K562 (cell line): ENCODE measurements around the gene PAPOLB. TPM values are rescaled to one million over a fixed set of nuclear protein-coding genes. Genes with fewer than 3 reads are reported as not detected.
A peak's percentile ranks its signal among the peaks of the same experiment; 100 is the strongest.

Source experiments
- ATF7 ChIP-seq: fragments of 450-650 bp; IDR thresholded peaks from 2 replicates; pipeline ENCODE4 v1.7.1; 2014; ENCODE audit warnings: mild to moderate bottlenecking, moderate library complexity
- MYC ChIP-seq, 2 experiments: fragments of 250-450 bp in 1 of 2; sonication (Bioruptor Pico) in 1 of 2; IDR thresholded peaks; 2 replicates each; pipeline versions ENCODE4 v1.5.1 to v1.6.1; 2012 to 2021; ENCODE audit warnings: low read depth in 2 of 2, borderline replicate concordance in 1 of 2, improper control_type of control experiment in 1 of 2, low read length in 1 of 2, mild to moderate bottlenecking in 1 of 2, moderate library complexity in 1 of 2
- NR2C1 ChIP-seq, 2 experiments: fragments of 450-650 bp; IDR thresholded peaks; 2 replicates each; pipeline ENCODE4 v1.6.1; 2017; ENCODE audit warnings: mild to moderate bottlenecking in 2 of 2, antibody characterized with exemption in 1 of 2, inconsistent platforms in 1 of 2, missing compliant biosample characterization in 1 of 2, missing genetic modification characterization in 1 of 2
- RB1 ChIP-seq: fragments of 450-650 bp; IDR thresholded peaks from 2 replicates; pipeline ENCODE4 v1.6.1; 2017; ENCODE audit warnings: low read depth, mild to moderate bottlenecking
- SMARCC2 ChIP-seq: fragments of 450-650 bp; IDR thresholded peaks from 2 replicates; pipeline ENCODE4 v1.6.1; 2017; ENCODE audit warnings: antibody characterized with exemption, moderate library complexity, mild to moderate bottlenecking, low read depth
- STAG1 ChIP-seq: sonication (generic); formaldehyde crosslinking; IDR thresholded peaks from 2 replicates; pipeline ENCODE4 v1.5.0; 2020; ENCODE audit warnings: missing genetic modification reagents, borderline replicate concordance
- polyA plus RNA-seq, 8 experiments: library from polyadenylated mRNA; depleted of rRNA in 4 of 8; stranded (reverse) in 5 of 8; unstranded in 3 of 8; fragments of >200 nt; fragmentation: Nextera tagmentation in 2 of 8; fragmentation: Illumina TruSeq in 1 of 8; extraction: Ambion mirVana in 2 of 8; extraction: Trizol in 1 of 8; gene quantifications; 2 replicates each; pipeline versions ENCODE4 v1.2.1 to v1.2.3, GENCODE V29; 2011 to 2014; ENCODE audit warnings: inconsistent platforms in 1 of 8, missing spikeins in 1 of 8
- total RNA-seq, 7 experiments: library from RNA; depleted of rRNA in 6 of 7; stranded (reverse); fragments of >200 nt in 6 of 7; fragmentation: Illumina TruSeq in 2 of 7; extraction: Trizol in 2 of 7; gene quantifications; 2 replicates each; pipeline versions ENCODE4 v1.2.1 to v1.2.3, GENCODE V29; 2011 to 2021; ENCODE audit warnings: low replicate concordance in 1 of 7
- TF ChIP-seq, protein P1 (sequence below): IDR thresholded peaks from 2 replicates; pipeline ENCODE4 v1.6.1; 2016; ENCODE audit warnings: missing genetic modification characterization, missing compliant biosample characterization
- TF ChIP-seq, protein P2 (sequence below), 2 experiments: fragments of 450-650 bp; formaldehyde crosslinking in 1 of 2; IDR thresholded peaks; 2 replicates each; pipeline versions ENCODE4 v1.4.0 to v1.6.1; 2014 to 2020; ENCODE audit warnings: mild to moderate bottlenecking in 2 of 2, borderline replicate concordance in 1 of 2, low read depth in 1 of 2
- TF ChIP-seq, protein P3 (sequence below): sonication (generic); formaldehyde crosslinking; IDR thresholded peaks from 2 replicates; pipeline ENCODE4 v1.8.0; 2022; ENCODE audit warnings: mild to moderate bottlenecking, missing genetic modification reagents
- TF ChIP-seq, protein P4 (sequence below): sonication (generic); formaldehyde crosslinking; IDR thresholded peaks from 2 replicates; pipeline ENCODE4 v1.8.1; 2023; ENCODE audit warnings: mild to moderate bottlenecking, missing genetic modification reagents, moderate library complexity

Gene PAPOLB
- total and polyA plus RNA-seq, 9 of the 15 experiments (the other 6 are each of a cell fraction or from before 2014, with no cell fraction given) = 0.04 to 0.33 (median 0.16) TPM; not detected in 4

DNA sequence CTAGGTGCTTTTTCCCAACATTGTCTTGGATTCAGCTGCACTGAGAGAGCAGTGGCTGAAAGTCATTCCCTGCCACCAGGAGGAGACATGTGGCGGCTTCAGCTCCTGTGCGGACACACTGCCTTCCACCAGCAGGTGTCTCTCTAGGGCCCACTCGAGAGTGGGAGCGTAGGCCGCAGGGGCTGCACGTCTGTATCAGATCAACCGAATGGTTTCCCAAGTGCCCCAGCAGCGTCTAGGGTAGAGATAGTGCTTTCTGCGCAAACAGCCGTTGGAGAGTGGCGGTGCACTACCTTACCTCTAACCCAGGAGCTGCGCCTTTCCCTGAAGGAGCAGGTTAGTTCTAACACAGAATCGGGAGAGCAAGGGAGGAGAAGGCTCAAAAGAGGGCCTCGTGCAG is 31.7 kb downstream of the PAPOLB start (continued):
- TF ChIP-seq, protein P1, sequence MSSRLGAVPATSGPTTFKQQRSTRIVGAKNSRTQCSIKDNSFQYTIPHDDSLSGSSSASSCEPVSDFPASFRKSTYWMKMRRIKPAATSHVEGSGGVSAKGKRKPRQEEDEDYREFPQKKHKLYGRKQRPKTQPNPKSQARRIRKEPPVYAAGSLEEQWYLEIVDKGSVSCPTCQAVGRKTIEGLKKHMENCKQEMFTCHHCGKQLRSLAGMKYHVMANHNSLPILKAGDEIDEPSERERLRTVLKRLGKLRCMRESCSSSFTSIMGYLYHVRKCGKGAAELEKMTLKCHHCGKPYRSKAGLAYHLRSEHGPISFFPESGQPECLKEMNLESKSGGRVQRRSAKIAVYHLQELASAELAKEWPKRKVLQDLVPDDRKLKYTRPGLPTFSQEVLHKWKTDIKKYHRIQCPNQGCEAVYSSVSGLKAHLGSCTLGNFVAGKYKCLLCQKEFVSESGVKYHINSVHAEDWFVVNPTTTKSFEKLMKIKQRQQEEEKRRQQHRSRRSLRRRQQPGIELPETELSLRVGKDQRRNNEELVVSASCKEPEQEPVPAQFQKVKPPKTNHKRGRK (tag) = no peak
- TF ChIP-seq, protein P2, sequence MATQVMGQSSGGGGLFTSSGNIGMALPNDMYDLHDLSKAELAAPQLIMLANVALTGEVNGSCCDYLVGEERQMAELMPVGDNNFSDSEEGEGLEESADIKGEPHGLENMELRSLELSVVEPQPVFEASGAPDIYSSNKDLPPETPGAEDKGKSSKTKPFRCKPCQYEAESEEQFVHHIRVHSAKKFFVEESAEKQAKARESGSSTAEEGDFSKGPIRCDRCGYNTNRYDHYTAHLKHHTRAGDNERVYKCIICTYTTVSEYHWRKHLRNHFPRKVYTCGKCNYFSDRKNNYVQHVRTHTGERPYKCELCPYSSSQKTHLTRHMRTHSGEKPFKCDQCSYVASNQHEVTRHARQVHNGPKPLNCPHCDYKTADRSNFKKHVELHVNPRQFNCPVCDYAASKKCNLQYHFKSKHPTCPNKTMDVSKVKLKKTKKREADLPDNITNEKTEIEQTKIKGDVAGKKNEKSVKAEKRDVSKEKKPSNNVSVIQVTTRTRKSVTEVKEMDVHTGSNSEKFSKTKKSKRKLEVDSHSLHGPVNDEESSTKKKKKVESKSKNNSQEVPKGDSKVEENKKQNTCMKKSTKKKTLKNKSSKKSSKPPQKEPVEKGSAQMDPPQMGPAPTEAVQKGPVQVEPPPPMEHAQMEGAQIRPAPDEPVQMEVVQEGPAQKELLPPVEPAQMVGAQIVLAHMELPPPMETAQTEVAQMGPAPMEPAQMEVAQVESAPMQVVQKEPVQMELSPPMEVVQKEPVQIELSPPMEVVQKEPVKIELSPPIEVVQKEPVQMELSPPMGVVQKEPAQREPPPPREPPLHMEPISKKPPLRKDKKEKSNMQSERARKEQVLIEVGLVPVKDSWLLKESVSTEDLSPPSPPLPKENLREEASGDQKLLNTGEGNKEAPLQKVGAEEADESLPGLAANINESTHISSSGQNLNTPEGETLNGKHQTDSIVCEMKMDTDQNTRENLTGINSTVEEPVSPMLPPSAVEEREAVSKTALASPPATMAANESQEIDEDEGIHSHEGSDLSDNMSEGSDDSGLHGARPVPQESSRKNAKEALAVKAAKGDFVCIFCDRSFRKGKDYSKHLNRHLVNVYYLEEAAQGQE (IDR thresholded peaks at IDR 0.05; ENCODE audit: borderline replicate concordance) = peak; percentile 88
- TF ChIP-seq, protein P2 (CRISPR knock-in tag; IDR thresholded peaks at IDR 0.05; ENCODE audit: low read depth) = no peak
- TF ChIP-seq, protein P3, sequence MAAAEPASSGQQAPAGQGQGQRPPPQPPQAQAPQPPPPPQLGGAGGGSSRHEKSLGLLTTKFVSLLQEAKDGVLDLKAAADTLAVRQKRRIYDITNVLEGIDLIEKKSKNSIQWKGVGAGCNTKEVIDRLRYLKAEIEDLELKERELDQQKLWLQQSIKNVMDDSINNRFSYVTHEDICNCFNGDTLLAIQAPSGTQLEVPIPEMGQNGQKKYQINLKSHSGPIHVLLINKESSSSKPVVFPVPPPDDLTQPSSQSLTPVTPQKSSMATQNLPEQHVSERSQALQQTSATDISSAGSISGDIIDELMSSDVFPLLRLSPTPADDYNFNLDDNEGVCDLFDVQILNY = 0 out of 2 replicates have a peak, but pooled peaks have one; percentile 70
- TF ChIP-seq RB1 (peak; percentile 60; the same call in 1 of the 2 replicates), SMARCC2 (no peak), NR2C1 (IDR thresholded peaks at IDR 0.05) (no peak), NR2C1 (tag; IDR thresholded peaks at IDR 0.05) (no peak), MYC (IDR thresholded peaks at IDR 0.05; ENCODE audit: low read depth, low read length) (peak; percentile 79), MYC (CRISPR knock-in tag; IDR thresholded peaks at IDR 0.05; ENCODE audit: borderline replicate concordance, low read depth) (no peak), STAG1 (peak; percentile 63; the same call in 1 of the 2 replicates), ATF7 (peak; percentile 32; the same call in 1 of the 2 replicates)
- TF ChIP-seq, protein P4, sequence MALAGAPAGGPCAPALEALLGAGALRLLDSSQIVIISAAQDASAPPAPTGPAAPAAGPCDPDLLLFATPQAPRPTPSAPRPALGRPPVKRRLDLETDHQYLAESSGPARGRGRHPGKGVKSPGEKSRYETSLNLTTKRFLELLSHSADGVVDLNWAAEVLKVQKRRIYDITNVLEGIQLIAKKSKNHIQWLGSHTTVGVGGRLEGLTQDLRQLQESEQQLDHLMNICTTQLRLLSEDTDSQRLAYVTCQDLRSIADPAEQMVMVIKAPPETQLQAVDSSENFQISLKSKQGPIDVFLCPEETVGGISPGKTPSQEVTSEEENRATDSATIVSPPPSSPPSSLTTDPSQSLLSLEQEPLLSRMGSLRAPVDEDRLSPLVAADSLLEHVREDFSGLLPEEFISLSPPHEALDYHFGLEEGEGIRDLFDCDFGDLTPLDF (CRISPR knock-in tag) = 0 out of 2 replicates have a peak, but pooled peaks have one; percentile 56
